BE2C (cell line): ENCODE data around the gene SMIM24.

ENCODE experiments used
- DNase-seq: peaks from one replicate; pipeline ENCODE4 v3.0.0-alpha.2; 2020
- H3K27me3 ChIP-seq: fragments of 250-450 bp; sonication (Bioruptor Pico); 2 replicates; pipeline ENCODE4 v1.5.1; 2020; ENCODE audit warnings: mild to moderate bottlenecking
- H3K36me3 ChIP-seq: fragments of 250-450 bp; sonication (Bioruptor Pico); 2 replicates; pipeline ENCODE4 v1.5.1; 2020; ENCODE audit warnings: mild to moderate bottlenecking
- H3K4me1 ChIP-seq: fragments of 250-450 bp; sonication (Bioruptor Pico); 2 replicates; pipeline ENCODE4 v1.5.1; 2020
- H3K4me3 ChIP-seq: 2 replicates; pipeline ENCODE4 v1.5.1; 2011; ENCODE audit warnings: low read depth, low read length
- H3K9me3 ChIP-seq: fragments of 250-450 bp; sonication (Bioruptor Pico); 2 replicates; pipeline ENCODE4 v1.5.1; 2020
- TF ChIP-seq, protein P1 (sequence below): IDR thresholded peaks from 2 replicates; pipeline ENCODE4 v1.5.1; 2012; ENCODE audit warnings: mild to moderate bottlenecking, low read depth, low read length

Gene SMIM24

DNA sequence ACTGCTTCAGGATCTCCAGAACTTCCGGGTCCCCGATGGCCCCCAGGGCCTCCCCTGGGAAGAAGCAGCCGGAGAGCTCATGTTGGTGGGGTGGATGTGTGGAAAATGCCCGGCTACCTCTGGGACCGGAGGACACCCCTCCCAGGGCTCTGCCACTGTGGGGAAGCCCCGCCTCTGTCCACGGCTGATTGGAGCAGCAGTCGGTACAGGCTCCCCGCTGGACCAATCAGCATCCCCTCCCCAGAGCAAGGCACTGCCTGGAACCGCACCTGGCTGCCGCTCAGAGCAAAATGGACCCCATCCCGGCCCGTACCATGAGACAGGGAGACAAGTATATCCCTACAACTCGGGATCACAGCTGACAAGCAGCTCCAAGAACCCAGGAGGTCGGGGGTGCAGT is 13.7 kb upstream of the SMIM24 start:
- DNase-seq, result peak; percentile 63
- Histone ChIP-seq H3K9me3 (no peaks in the 10 kb centered on the region), H3K4me1 (no peaks in the 10 kb centered on the region), H3K27me3 (no peaks in the 10 kb centered on the region), H3K4me3 (no peak overlapping the region), H3K36me3 (peaks cover 54% of the 10 kb centered on the region)
- TF ChIP-seq, protein P1, sequence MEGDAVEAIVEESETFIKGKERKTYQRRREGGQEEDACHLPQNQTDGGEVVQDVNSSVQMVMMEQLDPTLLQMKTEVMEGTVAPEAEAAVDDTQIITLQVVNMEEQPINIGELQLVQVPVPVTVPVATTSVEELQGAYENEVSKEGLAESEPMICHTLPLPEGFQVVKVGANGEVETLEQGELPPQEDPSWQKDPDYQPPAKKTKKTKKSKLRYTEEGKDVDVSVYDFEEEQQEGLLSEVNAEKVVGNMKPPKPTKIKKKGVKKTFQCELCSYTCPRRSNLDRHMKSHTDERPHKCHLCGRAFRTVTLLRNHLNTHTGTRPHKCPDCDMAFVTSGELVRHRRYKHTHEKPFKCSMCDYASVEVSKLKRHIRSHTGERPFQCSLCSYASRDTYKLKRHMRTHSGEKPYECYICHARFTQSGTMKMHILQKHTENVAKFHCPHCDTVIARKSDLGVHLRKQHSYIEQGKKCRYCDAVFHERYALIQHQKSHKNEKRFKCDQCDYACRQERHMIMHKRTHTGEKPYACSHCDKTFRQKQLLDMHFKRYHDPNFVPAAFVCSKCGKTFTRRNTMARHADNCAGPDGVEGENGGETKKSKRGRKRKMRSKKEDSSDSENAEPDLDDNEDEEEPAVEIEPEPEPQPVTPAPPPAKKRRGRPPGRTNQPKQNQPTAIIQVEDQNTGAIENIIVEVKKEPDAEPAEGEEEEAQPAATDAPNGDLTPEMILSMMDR, result no peak

DNA sequence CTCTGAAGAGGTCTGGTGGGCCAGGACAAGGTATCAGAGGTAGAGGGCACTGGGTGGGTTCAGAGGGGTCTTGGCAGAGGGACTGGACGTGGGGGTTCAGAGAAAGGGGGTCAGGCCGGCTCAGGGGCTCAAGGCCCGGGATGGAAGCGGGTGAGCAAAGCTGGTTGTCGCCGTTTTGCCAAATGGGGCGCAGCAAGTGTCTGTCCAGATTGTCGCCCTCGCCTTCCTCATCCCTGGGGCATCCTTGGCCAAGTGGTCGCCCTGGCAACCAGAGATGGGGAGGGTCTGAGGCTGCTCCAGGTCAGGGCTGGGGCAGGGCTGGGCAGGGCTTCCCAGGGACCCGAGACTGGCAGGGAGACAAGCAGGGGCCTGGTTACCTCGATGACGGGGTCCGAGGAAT is 13.3 kb upstream of the SMIM24 start:
- H3K4me3 ChIP-seq, result no peak overlapping the region
- DNase-seq, result no peak
- no peaks in the 10 kb centered on the region for H3K9me3 ChIP-seq
- H3K4me1 ChIP-seq, result no peaks in the 10 kb centered on the region
- TF ChIP-seq, protein P1, result no peak
- H3K27me3 ChIP-seq, result no peaks in the 10 kb centered on the region
- peaks cover 54% of the 10 kb centered on the region for H3K36me3 ChIP-seq

DNA sequence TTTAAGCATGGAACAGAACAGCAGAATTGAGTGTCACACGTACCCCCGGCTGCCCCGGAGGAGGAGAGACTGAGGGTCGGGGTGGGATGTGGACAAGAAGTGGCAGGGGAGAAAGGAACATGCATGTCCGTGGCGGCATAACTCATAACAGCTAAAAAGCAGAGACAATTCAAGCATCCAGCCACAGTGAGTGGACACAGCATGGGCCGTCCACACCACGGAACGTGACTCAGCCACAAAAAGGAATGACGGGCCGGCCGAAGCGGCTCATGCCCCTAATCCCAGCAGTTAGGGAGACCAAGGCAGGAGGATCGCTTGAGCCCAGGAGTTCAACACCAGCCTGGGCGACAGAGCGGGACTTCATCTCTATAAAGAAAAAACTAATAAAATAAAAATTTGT is 12.6 kb upstream of the SMIM24 start:
- Histone ChIP-seq H3K4me1 (no peaks in the 10 kb centered on the region), H3K4me3 (no peak overlapping the region), H3K36me3 (peaks cover 52% of the 10 kb centered on the region), H3K9me3 (no peaks in the 10 kb centered on the region), H3K27me3 (no peaks in the 10 kb centered on the region)
- no peak for DNase-seq
- TF ChIP-seq, protein P1, result no peak

DNA sequence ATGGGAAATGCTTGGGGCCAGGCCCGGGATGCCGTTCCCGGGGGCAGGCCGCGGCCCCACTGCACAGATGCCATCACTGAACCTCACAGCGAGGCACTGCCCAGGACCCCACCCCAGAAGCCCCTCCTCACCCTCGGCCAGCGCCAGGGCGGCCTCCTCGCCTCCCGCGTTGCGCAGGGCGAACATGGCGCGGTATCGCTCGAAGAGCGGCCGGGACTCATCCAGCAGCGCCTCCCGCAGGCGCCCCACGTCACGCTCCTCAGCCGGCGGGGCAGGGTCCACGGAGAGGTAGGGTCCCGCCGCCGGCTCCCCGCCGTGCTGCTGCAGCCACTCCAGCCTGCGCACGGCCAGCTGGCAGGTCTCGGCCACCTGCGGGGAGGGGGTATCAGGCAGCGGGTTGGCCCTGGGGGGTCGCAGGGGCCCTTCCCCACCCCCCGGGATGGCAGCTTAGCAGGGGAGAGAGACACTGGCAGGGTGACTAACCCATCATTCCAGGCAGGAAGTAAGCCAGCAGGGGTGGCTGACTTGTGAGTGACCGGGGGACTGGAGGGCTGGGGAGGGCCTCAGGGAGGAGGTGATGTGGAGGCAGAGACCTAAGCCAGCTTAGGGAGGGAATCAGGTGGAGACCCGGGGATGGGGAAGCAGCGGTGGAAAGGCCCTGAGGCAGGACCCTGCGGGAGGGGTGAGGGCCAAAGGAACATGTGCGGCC is 12.0 kb upstream of the SMIM24 start:
- H3K27me3 ChIP-seq, result no peaks in the 10 kb centered on the region
- TF ChIP-seq, protein P1, result no peak
- H3K4me3 ChIP-seq, result no peak overlapping the region
- DNase-seq, result no peak
- H3K4me1 ChIP-seq, result no peaks in the 10 kb centered on the region
- no peaks in the 10 kb centered on the region for H3K9me3 ChIP-seq
- H3K36me3 ChIP-seq, result peaks cover 52% of the 10 kb centered on the region

DNA sequence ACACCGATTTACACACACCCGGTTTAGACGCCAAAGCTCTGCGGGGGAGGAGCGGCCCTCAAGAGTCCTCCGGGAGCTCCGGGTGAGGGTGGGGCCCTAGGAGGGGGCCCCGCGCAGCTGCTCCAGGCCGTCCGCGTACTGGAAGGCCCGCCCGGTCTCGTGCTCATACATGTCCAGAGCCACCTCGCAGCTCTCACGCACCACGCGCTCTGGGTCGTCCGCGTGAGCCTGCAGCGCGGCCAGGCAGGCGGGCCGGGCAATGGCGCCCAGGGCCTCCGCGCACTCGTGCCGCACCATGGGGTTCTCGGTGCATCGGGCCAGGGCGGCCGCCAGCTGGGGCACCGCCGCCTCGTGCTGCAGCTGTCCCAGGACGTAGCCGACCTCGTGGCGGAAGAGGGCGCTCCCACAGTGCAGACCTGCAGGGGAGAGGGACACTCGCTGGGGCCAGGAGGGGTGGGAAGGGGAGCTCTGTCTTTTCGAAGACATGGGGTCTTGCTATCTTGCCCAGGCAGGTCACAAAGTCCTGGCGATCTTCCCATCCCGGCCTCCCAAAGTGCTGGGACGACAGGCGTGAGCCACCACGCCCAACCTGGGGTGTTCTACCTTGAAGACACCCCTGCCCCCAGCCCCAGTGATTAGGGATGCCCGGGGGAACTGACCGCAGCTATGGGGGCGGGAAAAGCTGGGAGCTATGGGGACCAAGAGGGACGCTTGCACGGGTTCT is 11.2 kb upstream of the SMIM24 start:
- no peak for DNase-seq
- Histone ChIP-seq H3K9me3 (no peaks in the 10 kb centered on the region), H3K4me3 (no peak overlapping the region), H3K4me1 (no peaks in the 10 kb centered on the region), H3K27me3 (no peaks in the 10 kb centered on the region), H3K36me3 (peaks cover 46% of the 10 kb centered on the region)
- TF ChIP-seq, protein P1, result no peak

DNA sequence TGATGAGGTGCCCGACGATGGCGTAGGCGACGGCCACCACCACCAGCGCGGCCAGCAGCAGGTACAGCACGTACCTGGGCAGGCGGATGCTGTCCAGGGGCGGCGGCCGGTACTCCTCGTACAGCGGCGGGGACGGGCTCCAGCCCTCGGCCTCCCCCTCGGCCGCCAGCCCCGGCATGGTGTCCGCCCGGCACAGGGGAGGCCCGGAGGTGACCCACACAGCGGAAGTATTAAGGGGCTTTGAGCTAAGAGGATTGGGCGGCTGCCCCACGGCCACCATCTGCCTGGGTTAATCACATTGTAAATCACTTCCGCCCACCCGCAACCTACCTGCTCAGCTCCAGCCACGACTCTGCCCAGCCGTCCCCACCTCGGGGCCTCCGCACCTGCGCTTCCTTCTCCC is 2.9 kb upstream of the SMIM24 start, which contains the start of gene SMIM44:
SMIM44 (minus strand) TSS at position 216 of the 403 bp plus-strand sequence; CDS start at position 178, 38 bp downstream.
- no peaks in the 10 kb centered on the region for H3K36me3 ChIP-seq
- H3K4me3 ChIP-seq, result no peak within 1 kb of the TSS
- TF ChIP-seq, protein P1, result no peak
- H3K27me3 ChIP-seq, result peaks cover 40% of the 10 kb centered on the region
- no peaks in the 10 kb centered on the region for H3K9me3 ChIP-seq
- DNase-seq, result no peak
- no peaks in the 10 kb centered on the region for H3K4me1 ChIP-seq
